ENCODE data around the gene RMDN2.

The RMDN2 gene

GRCh38 chr2:38057651-38058410 lies 132.7 kb downstream of the RMDN2 start:
- no peak for DNase-seq

GRCh38 chr2:38060236-38061018 lies 135.3 kb downstream of the RMDN2 start:
- DNase-seq, result no peak

GRCh38 chr2:38064801-38065501 lies 139.9 kb downstream of the RMDN2 start:
- no peak for DNase-seq

- no peak for DNase-seq
These were observed 140.5 kb downstream of the RMDN2 start for GRCh38 chr2:38065502-38066135.

GRCh38 chr2:38066421-38067115 lies 141.5 kb downstream of the RMDN2 start:
- DNase-seq, result no peak
